C4-2B (cell line): Measurements from ENCODE around the gene VAV3.

Source experiments
- H3K27ac ChIP-seq: fragments of 450-650 bp; 2 replicates; pipeline ENCODE4 v1.5.1; 2017
- ZFX ChIP-seq: fragments of 450-650 bp; IDR thresholded peaks from 2 replicates; pipeline ENCODE4 v1.6.1; 2017
- TF ChIP-seq, protein P1 (sequence below): fragments of 450-650 bp; conservative IDR thresholded peaks from 2 replicates; pipeline ENCODE4 v1.5.1; 2017; ENCODE audit warnings: mild to moderate bottlenecking

Gene VAV3

DNA sequence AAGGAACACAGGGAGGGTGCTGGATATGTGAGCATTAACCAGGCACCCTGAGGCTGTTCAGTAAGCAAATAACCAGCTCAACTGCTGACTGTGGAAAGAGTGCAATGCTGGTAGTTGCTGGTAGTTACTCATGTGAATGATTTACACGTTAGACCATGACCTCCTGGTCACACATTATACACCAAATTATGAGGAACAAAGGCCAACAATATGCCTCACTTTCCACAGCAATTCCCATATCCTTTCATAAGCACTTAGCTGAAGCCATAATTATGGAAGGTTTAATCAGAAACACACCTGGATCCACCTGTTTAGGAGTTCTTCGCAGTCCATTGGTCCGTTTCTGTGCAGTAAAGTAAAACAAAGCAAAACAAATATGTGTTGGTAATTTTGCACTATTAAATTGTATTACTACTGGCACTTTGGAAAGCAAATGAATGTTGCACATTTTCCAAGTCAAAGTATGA, 281.8 kb downstream of the VAV3 start:
- H3K27ac ChIP-seq, result no peak overlapping the region
- TF ChIP-seq, protein P1, sequence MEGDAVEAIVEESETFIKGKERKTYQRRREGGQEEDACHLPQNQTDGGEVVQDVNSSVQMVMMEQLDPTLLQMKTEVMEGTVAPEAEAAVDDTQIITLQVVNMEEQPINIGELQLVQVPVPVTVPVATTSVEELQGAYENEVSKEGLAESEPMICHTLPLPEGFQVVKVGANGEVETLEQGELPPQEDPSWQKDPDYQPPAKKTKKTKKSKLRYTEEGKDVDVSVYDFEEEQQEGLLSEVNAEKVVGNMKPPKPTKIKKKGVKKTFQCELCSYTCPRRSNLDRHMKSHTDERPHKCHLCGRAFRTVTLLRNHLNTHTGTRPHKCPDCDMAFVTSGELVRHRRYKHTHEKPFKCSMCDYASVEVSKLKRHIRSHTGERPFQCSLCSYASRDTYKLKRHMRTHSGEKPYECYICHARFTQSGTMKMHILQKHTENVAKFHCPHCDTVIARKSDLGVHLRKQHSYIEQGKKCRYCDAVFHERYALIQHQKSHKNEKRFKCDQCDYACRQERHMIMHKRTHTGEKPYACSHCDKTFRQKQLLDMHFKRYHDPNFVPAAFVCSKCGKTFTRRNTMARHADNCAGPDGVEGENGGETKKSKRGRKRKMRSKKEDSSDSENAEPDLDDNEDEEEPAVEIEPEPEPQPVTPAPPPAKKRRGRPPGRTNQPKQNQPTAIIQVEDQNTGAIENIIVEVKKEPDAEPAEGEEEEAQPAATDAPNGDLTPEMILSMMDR, result no peak
- TF ChIP-seq ZFX, result no peak

DNA sequence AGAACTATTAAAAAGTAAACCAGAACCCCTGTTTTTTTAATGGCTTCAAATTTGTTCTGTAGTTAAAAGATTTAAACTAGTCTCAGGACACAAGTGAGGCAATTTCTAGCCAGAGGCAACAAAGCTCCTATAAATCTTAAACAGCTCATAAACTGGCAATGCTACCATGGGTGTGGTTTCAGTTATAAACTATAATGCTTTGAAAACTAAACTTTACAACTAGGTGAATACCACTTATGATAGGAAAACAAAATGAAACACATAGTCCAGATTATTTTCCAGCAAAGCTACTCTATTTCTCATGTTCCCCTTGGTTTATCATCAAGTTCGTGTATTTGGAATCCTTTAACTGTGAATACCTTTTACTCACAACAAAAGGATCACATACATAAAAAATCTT, 282.5 kb downstream of the VAV3 start:
- H3K27ac ChIP-seq, result no peak overlapping the region
- TF ChIP-seq ZFX, result no peak
- TF ChIP-seq, protein P1, result no peak

DNA sequence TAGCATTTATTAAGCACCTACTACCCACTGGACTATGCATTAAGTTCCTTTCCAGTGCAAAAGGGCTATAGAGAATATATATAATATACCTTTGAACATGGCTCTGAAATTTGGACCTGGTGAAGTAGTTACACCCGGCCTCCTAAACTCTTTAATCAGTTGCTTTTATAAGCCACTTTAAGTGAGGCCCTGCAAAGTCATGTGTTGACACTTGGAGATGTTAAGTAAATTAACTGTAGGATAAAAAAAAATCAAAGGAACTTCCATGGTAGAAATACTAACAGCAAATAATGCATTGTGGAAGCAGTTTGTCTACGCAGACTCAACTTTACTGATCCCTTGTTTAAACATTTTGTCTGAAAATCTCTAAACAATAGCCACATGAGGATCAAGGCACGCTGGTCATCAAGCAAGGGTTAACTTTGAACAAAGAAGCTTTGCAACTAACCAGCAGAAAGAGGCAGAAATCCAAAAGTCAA, 283.9 kb downstream of the VAV3 start:
- no peak for TF ChIP-seq ZFX
- TF ChIP-seq, protein P1, result no peak
- H3K27ac ChIP-seq, result no peak overlapping the region; the same call in 1 of the 2 replicates

DNA sequence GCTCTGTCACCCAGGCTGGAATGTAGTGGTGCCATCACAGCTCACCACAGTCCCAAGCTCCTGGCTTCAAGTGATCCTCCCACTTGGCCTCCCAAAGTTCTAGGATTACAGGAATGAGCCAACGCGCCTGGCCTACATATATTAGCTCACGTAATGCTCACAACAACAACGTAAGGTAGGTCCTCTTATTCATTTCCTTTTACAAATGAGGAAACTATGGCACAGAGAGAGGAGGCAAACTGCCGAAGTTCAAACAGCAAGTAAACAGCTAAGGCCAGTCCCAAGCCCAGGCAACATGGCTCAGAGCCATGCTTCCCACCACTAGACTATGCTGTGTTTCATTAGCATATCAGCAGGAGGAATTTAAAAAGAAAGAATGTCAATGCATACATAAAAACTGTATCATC, 284.4 kb downstream of the VAV3 start:
- TF ChIP-seq ZFX, result no peak
- TF ChIP-seq, protein P1, result no peak
- no peak overlapping the region for H3K27ac ChIP-seq

DNA sequence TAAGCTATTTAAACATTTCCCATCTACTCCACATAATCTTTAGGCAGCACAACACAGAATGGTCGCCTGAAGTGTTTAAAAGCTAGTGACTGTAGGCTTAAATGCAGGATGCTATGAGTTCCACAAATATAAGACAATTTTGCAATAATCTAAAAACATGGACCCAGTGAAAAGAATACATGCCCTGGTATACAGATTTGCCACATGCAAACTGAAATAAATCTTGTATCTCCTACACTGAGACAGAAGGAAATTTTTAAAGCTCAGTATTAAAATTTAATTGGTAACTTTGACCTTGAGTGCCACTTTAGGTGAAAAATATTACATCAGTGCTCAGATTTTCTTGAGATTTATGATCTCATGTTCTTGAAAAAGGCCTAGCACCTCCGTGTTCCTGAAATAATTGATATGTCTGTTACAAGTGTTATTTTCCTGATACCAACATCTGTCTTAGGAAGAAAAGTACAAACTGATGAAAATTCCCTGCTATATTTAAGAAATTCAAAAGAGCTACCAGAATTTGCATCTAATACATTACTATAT, 285.5 kb downstream of the VAV3 start:
- H3K27ac ChIP-seq, result no peak overlapping the region
- no peak for TF ChIP-seq ZFX
- TF ChIP-seq, protein P1, result no peak

DNA sequence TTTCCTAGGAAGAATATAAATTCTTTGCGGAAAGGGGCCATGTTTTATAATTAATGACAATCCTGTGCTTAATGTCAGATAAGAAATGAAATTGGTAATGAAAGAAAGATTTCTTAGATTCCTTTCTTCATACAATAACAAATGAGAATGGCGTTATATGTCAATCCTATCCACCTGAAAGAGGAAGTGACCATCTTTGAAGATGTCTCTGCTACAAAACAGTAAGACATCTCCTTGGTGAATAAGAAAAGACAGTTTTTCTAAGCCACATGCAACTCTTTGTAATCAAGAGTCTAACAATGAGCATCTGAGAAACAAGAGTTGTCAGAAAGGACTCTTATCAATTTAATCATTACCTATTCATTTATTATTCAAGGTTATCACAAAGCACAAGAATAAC, 286.0 kb downstream of the VAV3 start:
- no peak overlapping the region for H3K27ac ChIP-seq
- no peak for TF ChIP-seq ZFX
- TF ChIP-seq, protein P1, result no peak

DNA sequence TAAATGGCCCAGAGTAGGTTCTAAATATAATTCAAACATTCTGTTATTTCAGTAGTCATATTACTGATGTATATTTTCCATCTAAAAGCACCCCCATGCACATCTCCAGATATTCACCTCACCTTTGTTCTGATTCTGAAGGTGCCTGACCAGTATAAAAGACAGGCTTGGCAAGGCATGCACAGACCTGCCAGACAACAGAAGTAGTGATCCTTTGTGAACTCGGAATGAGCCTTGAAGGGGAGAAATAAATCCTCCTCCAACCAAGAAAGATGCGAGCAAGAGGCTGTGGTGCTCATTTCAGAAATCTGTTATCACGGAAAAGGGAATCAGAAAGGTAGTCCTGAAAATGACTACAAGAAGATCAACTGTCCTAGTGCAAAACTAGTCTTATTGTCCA, 287.3 kb downstream of the VAV3 start:
- no peak overlapping the region for H3K27ac ChIP-seq
- no peak for TF ChIP-seq ZFX
- TF ChIP-seq, protein P1, result no peak
